Activated T-helper 2 cell treated with anti-CD3 and anti-CD28 coated beads, Interferon-gamma antibody, Interleukin-2, Interleukin-4, amounts not matched to agents 10 μg/mL and 5 μg/mL and 100 μg/mL, durations not matched to agents 14 hours and 24 hours and 36 hours (primary cell): ENCODE data around the gene PRR23E. TPM values are rescaled to one million over a fixed set of nuclear protein-coding genes. Genes with fewer than 3 reads are reported as not detected.

ENCODE experiments used
- DNase-seq: peaks from one replicate; pipeline ENCODE4 v3.0.0; 2021; ENCODE audit warnings: low spot score
- H3K27ac Mint-ChIP-seq: one replicate; pipeline ENCODE4 v1.8.0; 2021; ENCODE audit warnings: mixed read lengths
- H3K27me3 Mint-ChIP-seq: one replicate; pipeline ENCODE4 v1.8.0; 2021; ENCODE audit warnings: low read depth, mixed read lengths
- H3K36me3 Mint-ChIP-seq: one replicate; pipeline ENCODE4 v1.8.0; 2021; ENCODE audit warnings: low read depth, mixed read lengths
- H3K4me1 Mint-ChIP-seq: one replicate; pipeline ENCODE4 v1.8.0; 2021; ENCODE audit warnings: low read depth, mixed read lengths
- H3K4me3 Mint-ChIP-seq: one replicate; pipeline ENCODE4 v1.8.0; 2021; ENCODE audit warnings: low read depth, mild to moderate bottlenecking, moderate library complexity, mixed read lengths
- H3K9me3 Mint-ChIP-seq: one replicate; pipeline ENCODE4 v1.8.0; 2021; ENCODE audit warnings: mixed read lengths
- intact Hi-C: fragments of 100-400 bp; cut with micrococcal nuclease; formaldehyde crosslinking; loops from one replicate; pipeline ENCODE4 v1.15.1; 2023
- total RNA-seq: library from RNA; stranded (reverse); gene quantifications from 2 replicates; pipeline ENCODE4 v1.2.3, GENCODE V29; 2022

Gene PRR23E
- total RNA-seq, 1 donor from 2014 or later, result not detected

DNA sequence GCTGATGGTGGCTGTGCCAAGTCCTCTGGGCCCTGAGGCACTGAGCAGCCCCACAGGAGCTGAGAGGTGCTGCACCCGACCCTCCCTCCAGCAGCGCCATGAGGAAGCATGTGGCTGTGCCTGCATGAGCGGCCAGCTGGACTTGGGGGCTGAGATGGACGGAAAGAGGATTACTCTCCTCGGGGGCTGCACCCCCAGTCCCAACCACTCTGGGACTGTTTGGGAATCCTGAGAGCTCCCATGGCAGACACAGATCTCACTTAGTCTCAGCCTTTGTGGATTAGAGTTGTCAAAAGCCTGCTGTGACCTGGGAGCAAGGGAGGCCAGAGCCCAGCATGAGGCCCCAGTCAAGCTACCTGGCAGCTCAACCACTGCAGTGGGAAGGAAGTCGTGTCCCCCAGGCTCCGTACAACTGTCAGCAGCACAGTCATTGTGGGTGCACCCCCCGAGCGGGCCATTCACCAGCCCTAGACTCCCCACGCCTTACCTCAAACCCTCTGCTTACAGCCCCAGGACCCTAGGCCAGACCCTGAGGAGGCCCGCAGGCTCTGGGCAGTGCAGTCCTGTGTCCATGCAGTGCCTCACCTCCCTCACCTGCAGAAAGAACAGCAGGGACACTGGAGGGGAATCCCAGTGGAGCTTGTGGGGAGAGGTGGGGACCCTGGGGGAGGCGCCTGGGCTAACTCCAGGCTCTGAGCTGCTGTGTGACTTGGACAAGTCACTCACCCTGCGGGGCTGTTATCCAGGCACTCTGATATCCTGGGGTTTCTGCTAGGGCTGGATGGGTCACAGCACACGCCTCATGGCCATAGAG, 17.1 kb downstream of the PRR23E start:
- H3K27ac Mint-ChIP-seq, result no peak overlapping the region
- no peaks in the 10 kb centered on the region for H3K36me3 Mint-ChIP-seq

GRCh38 chr3:127210654-127210943, 17.7 kb downstream of the PRR23E start:
- Mint-ChIP-seq H3K27me3 (peaks cover 15% of the 10 kb centered on the region), H3K4me3 (no peak overlapping the region), H3K9me3 (no peaks in the 10 kb centered on the region), H3K27ac (no peak overlapping the region), H3K36me3 (no peaks in the 10 kb centered on the region), H3K4me1 (no peaks in the 10 kb centered on the region)
- DNase-seq, result no peak
- intact Hi-C loops, result no loop called here

More for the DNA sequence above, 17.1 kb downstream of the PRR23E start:
- H3K9me3 Mint-ChIP-seq, result no peaks in the 10 kb centered on the region
- intact Hi-C loops, result no loop called here
- H3K27me3 Mint-ChIP-seq, result peaks cover 12% of the 10 kb centered on the region
- no peak for DNase-seq
- H3K4me3 Mint-ChIP-seq, result no peak overlapping the region
- no peaks in the 10 kb centered on the region for H3K4me1 Mint-ChIP-seq

DNA sequence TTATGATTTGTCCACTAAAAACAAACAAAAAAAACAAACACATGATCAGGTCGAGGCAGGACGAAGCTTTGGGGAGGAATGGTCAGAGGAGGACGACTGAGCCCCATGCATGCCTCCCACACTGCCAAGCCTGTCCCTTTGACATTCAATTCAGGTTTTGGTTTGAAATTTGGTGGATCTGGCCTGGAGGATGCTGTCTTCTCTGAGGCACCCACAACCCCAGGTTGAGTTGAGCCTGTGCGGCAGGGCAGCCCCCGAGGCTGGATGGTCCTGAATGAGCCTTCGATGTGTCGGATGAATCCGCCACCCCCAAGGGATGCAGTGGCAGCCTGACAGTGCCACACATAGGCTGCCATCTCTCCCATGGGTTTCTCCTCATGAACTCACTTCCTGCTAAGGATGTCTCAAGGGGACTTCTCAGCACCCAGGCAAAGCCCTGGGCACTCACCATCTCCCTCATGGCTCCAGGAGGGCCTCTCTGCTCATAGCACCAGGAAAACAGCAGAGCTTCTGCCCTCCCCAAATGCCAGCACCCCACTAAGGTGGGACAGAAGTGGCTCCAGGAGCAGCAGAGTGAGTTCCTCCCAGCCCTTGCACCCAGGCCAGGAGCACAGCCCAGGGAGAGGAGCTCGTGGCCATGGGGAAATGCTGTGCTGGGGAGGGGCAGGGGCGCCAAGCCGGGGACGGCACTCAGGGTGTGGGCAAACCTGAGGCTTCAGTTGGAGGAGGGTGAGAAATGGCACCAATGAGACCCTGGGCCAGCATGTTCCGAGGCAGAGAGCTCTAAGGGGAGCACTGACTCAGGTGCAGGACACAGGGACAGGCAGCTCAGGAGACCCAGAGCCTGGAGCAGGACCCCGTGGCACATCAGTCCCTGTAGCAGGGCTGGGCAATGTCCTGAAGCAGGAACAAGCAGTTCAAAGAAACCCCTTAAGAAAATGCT, 18.5 kb downstream of the PRR23E start:
- H3K4me1 Mint-ChIP-seq, result no peaks in the 10 kb centered on the region
- no peaks in the 10 kb centered on the region for H3K9me3 Mint-ChIP-seq
- H3K36me3 Mint-ChIP-seq, result no peaks in the 10 kb centered on the region
- peaks cover 15% of the 10 kb centered on the region for H3K27me3 Mint-ChIP-seq
- no peak overlapping the region for H3K4me3 Mint-ChIP-seq
- intact Hi-C loops, result no loop called here
- no peak for DNase-seq
- H3K27ac Mint-ChIP-seq, result no peak overlapping the region

DNA sequence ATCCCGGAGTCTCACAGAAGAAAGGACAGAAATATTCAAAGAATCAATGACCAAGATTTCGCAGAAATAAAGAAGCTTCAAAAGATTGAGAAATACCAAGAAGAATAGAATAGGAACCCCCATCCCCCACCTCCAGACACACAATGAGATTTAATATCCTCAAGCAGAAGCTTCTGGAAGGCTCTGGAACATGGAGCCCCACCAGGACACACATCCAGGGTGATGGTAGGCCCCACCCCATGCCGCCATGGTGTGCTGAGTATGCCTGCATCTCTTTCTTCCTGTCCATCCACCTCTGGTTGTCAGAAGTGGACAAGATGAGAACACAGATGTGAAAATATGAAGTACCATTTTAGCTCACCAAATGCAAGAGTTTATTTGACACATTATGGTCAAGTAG, 19.3 kb downstream of the PRR23E start:
- H3K27me3 Mint-ChIP-seq, result peaks cover 15% of the 10 kb centered on the region
- DNase-seq, result no peak
- no peak overlapping the region for H3K4me3 Mint-ChIP-seq
- intact Hi-C loops, result no loop called here
- no peak overlapping the region for H3K27ac Mint-ChIP-seq
- H3K36me3 Mint-ChIP-seq, result no peaks in the 10 kb centered on the region
- no peaks in the 10 kb centered on the region for H3K9me3 Mint-ChIP-seq
- H3K4me1 Mint-ChIP-seq, result no peaks in the 10 kb centered on the region

GRCh38 chr3:127212711-127213110, 19.8 kb downstream of the PRR23E start:
- no peaks in the 10 kb centered on the region for H3K4me1 Mint-ChIP-seq
- no peak for DNase-seq
- H3K9me3 Mint-ChIP-seq, result no peaks in the 10 kb centered on the region
- H3K4me3 Mint-ChIP-seq, result no peak overlapping the region
- intact Hi-C loops, result no loop called here
- peaks cover 15% of the 10 kb centered on the region for H3K27me3 Mint-ChIP-seq
- no peak overlapping the region for H3K27ac Mint-ChIP-seq
- no peaks in the 10 kb centered on the region for H3K36me3 Mint-ChIP-seq

DNA sequence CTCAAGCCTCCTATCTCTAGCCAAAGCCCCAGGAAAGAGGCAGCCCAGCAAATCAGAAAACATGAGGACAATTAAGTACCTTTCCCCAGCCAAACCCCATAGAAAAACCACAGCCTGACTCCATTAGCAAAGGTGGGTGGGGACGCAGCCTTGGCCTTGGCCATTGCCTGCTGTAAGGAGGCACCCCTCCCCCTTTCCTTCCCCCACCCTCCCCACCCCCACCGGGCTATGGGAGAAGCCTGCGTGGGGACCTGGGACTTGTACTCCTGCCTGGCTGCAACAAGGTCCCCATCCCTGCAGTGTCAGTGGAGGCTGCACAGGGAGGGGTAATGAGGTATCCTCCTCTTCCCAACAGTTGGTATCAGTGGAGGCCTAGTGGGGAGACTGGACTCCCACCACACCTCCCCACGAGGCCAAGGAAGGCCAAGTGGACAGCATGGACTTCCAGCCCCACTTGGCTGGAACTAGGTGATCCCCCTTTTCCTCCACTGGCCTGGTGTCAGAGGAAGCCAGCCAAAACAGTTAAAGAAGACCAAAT, 20.5 kb downstream of the PRR23E start:
- Mint-ChIP-seq H3K9me3 (no peaks in the 10 kb centered on the region), H3K27me3 (peaks cover 15% of the 10 kb centered on the region), H3K36me3 (no peaks in the 10 kb centered on the region), H3K4me3 (no peak overlapping the region), H3K27ac (no peak overlapping the region), H3K4me1 (no peaks in the 10 kb centered on the region)
- no peak for DNase-seq
- intact Hi-C loops, result no loop called here

DNA sequence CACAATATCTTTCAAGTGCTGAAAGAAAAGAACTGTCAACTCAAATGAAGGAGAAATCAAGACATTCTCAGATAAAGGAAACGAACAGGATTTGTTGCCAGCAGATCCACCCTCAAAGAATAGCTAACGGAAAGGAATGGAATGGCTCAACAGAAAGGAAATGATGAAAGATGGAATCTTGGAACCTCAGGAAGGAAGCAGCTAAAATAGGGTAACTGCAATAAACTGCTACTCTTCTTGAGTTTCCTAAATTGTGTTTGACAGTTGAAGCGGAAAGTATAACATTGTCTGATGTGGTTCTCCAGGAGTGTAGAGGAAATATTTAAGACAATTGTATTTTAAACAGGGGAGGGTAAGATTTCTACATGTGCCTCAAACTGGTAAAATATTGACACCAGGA, 22.0 kb downstream of the PRR23E start:
- Mint-ChIP-seq H3K9me3 (no peaks in the 10 kb centered on the region), H3K36me3 (no peaks in the 10 kb centered on the region), H3K4me1 (no peaks in the 10 kb centered on the region), H3K27ac (no peak overlapping the region), H3K4me3 (no peak overlapping the region), H3K27me3 (peaks cover 15% of the 10 kb centered on the region)
- intact Hi-C loops, result no loop called here
- no peak for DNase-seq

- DNase-seq, result no peak
- Mint-ChIP-seq H3K27me3 (peaks cover 15% of the 10 kb centered on the region), H3K4me1 (no peaks in the 10 kb centered on the region), H3K36me3 (no peaks in the 10 kb centered on the region), H3K27ac (no peak overlapping the region), H3K9me3 (no peaks in the 10 kb centered on the region), H3K4me3 (no peak overlapping the region)
- intact Hi-C loops, result no loop called here
These were observed 22.9 kb downstream of the PRR23E start for GRCh38 chr3:127215714-127216414.

DNA sequence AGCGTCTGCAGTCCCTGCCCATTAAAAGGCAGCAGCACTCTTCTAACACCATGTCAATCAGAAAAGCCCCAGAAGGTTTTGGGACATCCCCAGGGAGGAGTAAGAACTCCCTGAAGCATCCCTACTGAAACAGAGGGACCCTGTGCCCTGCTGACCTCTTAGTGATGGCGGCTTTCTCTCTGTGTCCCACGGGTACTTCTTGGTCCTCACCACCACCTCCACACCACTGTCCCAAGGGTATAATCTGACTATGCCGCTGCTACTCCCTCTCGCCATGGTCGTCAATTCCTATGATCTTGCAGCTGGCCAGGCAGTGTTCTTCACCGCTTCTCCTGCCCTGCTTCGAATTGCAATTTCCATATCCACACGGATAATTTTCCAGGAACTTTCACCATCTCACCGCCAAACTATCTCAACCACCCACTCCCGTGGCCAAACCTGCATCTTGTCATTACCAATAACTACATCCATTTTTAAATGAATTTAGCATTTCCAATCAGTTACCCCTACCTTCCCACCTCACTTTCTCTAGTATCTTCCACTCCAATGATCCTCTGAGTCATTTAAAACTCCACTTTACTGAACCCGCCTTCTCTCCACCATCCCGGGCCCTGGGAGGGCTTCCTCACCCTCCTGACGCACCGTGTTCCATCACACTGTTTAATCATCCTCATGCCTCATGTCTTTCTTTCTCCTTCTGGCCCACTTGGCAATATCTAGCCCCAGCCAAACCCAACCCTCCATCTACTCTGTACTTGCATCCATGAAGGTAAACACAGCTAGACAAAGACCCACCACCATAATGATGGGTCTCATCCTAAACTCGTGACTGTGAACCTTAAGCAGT, 23.7 kb downstream of the PRR23E start:
- Mint-ChIP-seq H3K27ac (no peak overlapping the region), H3K36me3 (no peaks in the 10 kb centered on the region), H3K4me3 (no peak overlapping the region), H3K27me3 (peaks cover 15% of the 10 kb centered on the region), H3K9me3 (no peaks in the 10 kb centered on the region), H3K4me1 (no peaks in the 10 kb centered on the region)
- no peak for DNase-seq
- intact Hi-C loops, result no loop called here

DNA sequence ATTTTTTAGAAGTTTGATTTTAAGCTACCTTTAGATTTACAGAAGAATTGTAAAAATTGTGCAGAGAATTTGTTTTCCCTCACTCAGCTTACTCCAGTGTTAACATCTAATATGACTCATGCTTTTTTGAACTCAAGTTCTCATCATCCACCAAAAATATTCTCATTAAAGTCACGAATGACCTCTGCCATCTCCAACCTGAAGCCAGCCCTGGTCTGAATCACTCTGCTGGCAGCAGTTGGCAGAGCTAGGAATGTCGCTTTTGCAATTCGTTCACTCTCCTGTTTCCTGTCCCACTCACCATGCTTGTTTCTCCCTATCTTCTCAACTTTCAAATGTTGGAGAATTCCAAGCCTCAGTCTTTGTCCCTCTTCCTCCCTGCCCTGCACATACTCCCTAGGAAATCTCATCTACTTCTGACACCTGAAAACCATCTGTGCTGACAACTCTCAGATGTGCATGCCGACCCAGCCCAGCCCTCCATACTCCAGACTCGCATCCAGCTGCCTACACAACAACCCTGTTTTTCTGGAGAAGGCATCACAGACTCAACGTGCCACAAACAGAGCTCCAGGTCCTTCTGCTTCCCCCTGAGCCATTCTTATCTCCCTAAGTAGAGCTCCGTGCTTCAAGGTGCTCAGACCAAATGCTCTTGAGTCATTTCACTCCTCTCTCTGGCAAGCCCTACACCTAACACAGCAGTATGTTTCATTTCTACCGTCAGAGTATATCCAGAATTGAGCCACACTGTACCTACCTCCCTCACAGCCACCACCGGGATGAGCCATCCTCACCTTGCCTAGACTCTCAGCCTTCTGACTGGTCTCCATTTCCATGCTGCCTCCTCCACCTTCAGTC, 24.9 kb downstream of the PRR23E start:
- H3K27ac Mint-ChIP-seq, result no peak overlapping the region
- H3K27me3 Mint-ChIP-seq, result peaks cover 15% of the 10 kb centered on the region
- no peak overlapping the region for H3K4me3 Mint-ChIP-seq
- no peaks in the 10 kb centered on the region for H3K4me1 Mint-ChIP-seq
- no peaks in the 10 kb centered on the region for H3K36me3 Mint-ChIP-seq
- no peak for DNase-seq
- no peaks in the 10 kb centered on the region for H3K9me3 Mint-ChIP-seq
- intact Hi-C loops, result no loop called here

- H3K27me3 Mint-ChIP-seq, result peaks cover 15% of the 10 kb centered on the region
- no peaks in the 10 kb centered on the region for H3K36me3 Mint-ChIP-seq
- no peak overlapping the region for H3K4me3 Mint-ChIP-seq
- no peaks in the 10 kb centered on the region for H3K4me1 Mint-ChIP-seq
- H3K27ac Mint-ChIP-seq, result no peak overlapping the region
- H3K9me3 Mint-ChIP-seq, result no peaks in the 10 kb centered on the region
- intact Hi-C loops, result no loop called here
- no peak for DNase-seq
These were observed 25.6 kb downstream of the PRR23E start for GRCh38 chr3:127218454-127218922.
